Lower leg skin (tissue), 3 donors: ENCODE measurements around the gene DNPH1.

Source experiments
- POLR2A ChIP-seq, 2 donors: fragments of 450-650 bp; IDR thresholded peaks; one replicate each; pipeline ENCODE4 v1.6.1; 2016 to 2017; ENCODE audit warnings: antibody characterized with exemption in 2 of 2, mild to moderate bottlenecking in 1 of 2, moderate library complexity in 1 of 2
- TF ChIP-seq, protein P1 (sequence below), 3 donors: fragments of 450-650 bp; IDR thresholded peaks; one replicate each; pipeline ENCODE4 v1.5.1; 2016; ENCODE audit warnings: antibody characterized with exemption in 3 of 3, mild to moderate bottlenecking in 3 of 3, moderate library complexity in 2 of 3

DNA sequence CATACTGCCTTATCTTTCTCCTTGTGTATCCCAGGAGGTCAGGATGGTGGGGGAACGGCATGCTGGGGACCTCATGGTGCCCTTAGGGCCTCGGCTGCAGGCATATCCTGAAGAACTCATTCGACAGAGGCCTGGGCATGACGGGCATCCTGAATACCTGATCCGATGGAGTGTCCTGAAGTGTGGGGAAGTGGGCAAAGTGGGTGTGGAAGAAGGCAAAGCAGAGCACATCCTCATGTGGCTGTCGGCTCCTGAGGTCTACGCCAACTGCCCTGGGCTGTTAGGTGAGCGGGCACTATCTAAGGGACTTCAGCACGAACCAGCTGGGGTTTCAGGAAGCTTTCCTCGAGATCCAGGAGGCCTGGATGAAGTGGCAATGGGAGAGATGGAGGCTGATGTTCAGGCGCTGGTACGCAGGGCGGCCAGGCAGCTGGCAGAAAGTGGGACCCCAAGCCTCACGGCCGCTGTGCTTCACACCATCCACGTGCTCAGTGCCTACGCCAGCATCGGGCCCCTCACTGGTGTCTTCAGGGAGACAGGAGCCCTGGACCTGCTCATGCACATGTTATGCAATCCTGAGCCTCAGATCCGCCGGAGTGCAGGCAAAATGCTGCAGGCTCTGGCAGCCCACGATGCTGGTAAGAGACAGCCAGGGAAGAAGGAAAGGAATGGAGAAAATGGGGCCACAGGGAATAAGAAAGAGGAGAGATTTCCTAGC lies 44.9 kb downstream of the DNPH1 start:
- TF ChIP-seq, protein P1, sequence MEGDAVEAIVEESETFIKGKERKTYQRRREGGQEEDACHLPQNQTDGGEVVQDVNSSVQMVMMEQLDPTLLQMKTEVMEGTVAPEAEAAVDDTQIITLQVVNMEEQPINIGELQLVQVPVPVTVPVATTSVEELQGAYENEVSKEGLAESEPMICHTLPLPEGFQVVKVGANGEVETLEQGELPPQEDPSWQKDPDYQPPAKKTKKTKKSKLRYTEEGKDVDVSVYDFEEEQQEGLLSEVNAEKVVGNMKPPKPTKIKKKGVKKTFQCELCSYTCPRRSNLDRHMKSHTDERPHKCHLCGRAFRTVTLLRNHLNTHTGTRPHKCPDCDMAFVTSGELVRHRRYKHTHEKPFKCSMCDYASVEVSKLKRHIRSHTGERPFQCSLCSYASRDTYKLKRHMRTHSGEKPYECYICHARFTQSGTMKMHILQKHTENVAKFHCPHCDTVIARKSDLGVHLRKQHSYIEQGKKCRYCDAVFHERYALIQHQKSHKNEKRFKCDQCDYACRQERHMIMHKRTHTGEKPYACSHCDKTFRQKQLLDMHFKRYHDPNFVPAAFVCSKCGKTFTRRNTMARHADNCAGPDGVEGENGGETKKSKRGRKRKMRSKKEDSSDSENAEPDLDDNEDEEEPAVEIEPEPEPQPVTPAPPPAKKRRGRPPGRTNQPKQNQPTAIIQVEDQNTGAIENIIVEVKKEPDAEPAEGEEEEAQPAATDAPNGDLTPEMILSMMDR (IDR thresholded peaks at IDR 0.05): no peak
- TF ChIP-seq POLR2A (IDR thresholded peaks at IDR 0.05): no peak
